ENCODE results near the gene FGD5. TPM values are rescaled to one million over a fixed set of nuclear protein-coding genes. Genes with fewer than 3 reads are reported as not detected.

Gene FGD5
- polyA plus RNA-seq, 1 donor (not counting 4 experiments of a cell fraction or from before 2014, with no cell fraction given): not detected

DNA sequence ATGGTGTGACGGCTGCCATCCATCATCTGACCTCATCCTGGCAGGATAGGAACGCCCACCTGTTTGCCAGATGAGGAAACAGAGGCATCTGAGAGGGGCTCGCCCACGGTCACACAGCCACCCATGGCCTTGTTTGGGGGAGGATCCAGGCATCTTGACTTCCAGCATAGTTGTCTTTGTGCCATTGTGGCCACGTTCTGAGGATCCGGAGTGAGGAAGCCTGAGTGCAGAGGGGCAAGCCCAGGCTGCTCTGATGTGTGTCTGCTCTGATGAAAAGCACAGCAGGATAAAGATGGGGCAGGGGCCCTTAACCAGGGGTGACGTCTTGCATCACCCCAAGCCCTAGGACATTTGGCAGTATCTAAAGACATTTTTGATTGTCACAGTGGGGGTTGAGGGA, 58.7 kb downstream of the FGD5 start:
- H3K36me3 ChIP-seq (ENCODE audit: control insufficient read depth in 2 of 2, extremely low read depth in 1 of 2, insufficient read depth in 2 of 2, low read length in 2 of 2): no peaks in the 10 kb centered on the region
- TF ChIP-seq EZH2 (IDR thresholded peaks at IDR 0.05; ENCODE audit: low read length) (no peak), CTCF (optimal IDR thresholded peaks at IDR 0.05 in 1 of 3, IDR thresholded peaks at IDR 0.05 in 1 of 3, conservative IDR thresholded peaks at IDR 0.05 in 1 of 3; ENCODE audit: extremely low read depth in 1 of 3, insufficient read depth in 2 of 3, low read length in 3 of 3) (no peak)
- peaks cover 10% of the 10 kb centered on the region for H3K27me3 ChIP-seq (ENCODE audit: control insufficient read depth, extremely low read depth, insufficient read depth, low read length)
- no peak overlapping the region for H3K4me3 ChIP-seq (ENCODE audit: control insufficient read depth in 2 of 3, extremely low read depth in 1 of 3, insufficient read depth in 2 of 3, low read depth in 1 of 3, low read length in 3 of 3)
- no peak overlapping the region for H3K9ac ChIP-seq (ENCODE audit: control insufficient read depth, extremely low read depth, insufficient read depth, low read length)
- no peaks in the 10 kb centered on the region for H3K4me1 ChIP-seq (ENCODE audit: control insufficient read depth, extremely low read depth, insufficient read depth, low read length)
- no peaks in the 10 kb centered on the region for H3K9me3 ChIP-seq (ENCODE audit: control insufficient read depth, low read depth, low read length)
- no peaks in the 10 kb centered on the region for H3K9me1 ChIP-seq (ENCODE audit: control insufficient read depth, extremely low read depth, insufficient read depth, low read length)
- no peak overlapping the region for H3K27ac ChIP-seq (ENCODE audit: control insufficient read depth, insufficient read depth, low read length)
- H3K79me2 ChIP-seq (ENCODE audit: control insufficient read depth, insufficient read depth, low read length): no peaks in the 10 kb centered on the region
- DNase-seq (ENCODE audit: low read depth, low spot score): no peak
- no peak overlapping the region for H3K4me2 ChIP-seq (ENCODE audit: control insufficient read depth, extremely low read depth, insufficient read depth, low read depth, low read length)
- dilution Hi-C loops (cut with MboI; ENCODE audit: extremely low pct_ligation_motif_present, low sequenced_read_pairs): no loop called here
- no peak overlapping the region for H2AFZ ChIP-seq (ENCODE audit: control insufficient read depth, low read length)
- FAIRE-seq: no peak
- H4K20me1 ChIP-seq (ENCODE audit: control insufficient read depth, extremely low read depth, insufficient read depth, low read length): no peaks in the 10 kb centered on the region

DNA sequence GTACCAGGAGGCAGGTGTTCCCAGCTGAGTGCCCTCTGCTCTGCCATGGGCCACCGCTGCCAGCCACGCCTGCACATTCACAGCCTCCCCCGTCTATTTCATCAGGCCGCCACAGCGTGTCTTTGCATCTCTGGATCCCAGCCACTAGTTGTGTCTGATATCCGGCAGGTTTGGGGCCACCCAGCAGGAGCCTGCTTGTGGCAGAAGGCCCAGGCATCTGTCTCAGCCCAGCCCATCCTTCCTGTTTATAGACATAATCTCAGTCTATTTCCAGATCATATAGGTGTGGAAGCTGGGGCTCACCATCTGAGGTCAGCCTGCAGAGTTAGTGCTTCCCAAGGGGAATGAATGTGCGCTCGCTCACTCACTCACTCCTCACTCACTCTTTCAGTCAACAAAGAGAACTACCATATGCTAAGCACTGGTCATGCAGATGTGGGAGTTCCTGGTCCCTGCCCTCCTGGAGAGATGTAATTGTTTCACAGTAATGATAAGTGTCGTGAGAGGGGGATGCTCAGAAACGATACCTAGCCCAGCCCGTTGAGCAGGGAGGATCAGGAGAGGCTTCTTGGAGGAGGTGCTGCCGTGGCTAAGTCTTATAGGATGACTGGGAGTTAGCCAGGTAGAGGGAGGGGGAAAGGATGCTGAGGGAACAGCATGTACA, 60.6 kb downstream of the FGD5 start:
- H3K4me3 ChIP-seq (ENCODE audit: control insufficient read depth in 2 of 3, extremely low read depth in 1 of 3, insufficient read depth in 2 of 3, low read depth in 1 of 3, low read length in 3 of 3): no peak overlapping the region
- no peak overlapping the region for H2AFZ ChIP-seq (ENCODE audit: control insufficient read depth, low read length)
- no peak overlapping the region for H3K9ac ChIP-seq (ENCODE audit: control insufficient read depth, extremely low read depth, insufficient read depth, low read length)
- no peak for FAIRE-seq
- no peak overlapping the region for H3K27ac ChIP-seq (ENCODE audit: control insufficient read depth, insufficient read depth, low read length)
- dilution Hi-C loops (cut with MboI; ENCODE audit: extremely low pct_ligation_motif_present, low sequenced_read_pairs): no loop called here
- no peaks in the 10 kb centered on the region for H3K4me1 ChIP-seq (ENCODE audit: control insufficient read depth, extremely low read depth, insufficient read depth, low read length)
- no peaks in the 10 kb centered on the region for H3K36me3 ChIP-seq (ENCODE audit: control insufficient read depth in 2 of 2, extremely low read depth in 1 of 2, insufficient read depth in 2 of 2, low read length in 2 of 2)
- no peaks in the 10 kb centered on the region for H3K9me3 ChIP-seq (ENCODE audit: control insufficient read depth, low read depth, low read length)
- no peaks in the 10 kb centered on the region for H3K79me2 ChIP-seq (ENCODE audit: control insufficient read depth, insufficient read depth, low read length)
- H3K4me2 ChIP-seq (ENCODE audit: control insufficient read depth, extremely low read depth, insufficient read depth, low read depth, low read length): no peak overlapping the region
- H4K20me1 ChIP-seq (ENCODE audit: control insufficient read depth, extremely low read depth, insufficient read depth, low read length): no peaks in the 10 kb centered on the region
- DNase-seq (ENCODE audit: low read depth, low spot score): no peak
- no peak for TF ChIP-seq EZH2 (IDR thresholded peaks at IDR 0.05; ENCODE audit: low read length)
- TF ChIP-seq CTCF (optimal IDR thresholded peaks at IDR 0.05 in 1 of 3, IDR thresholded peaks at IDR 0.05 in 1 of 3, conservative IDR thresholded peaks at IDR 0.05 in 1 of 3; ENCODE audit: extremely low read depth in 1 of 3, insufficient read depth in 2 of 3, low read length in 3 of 3): no peak
- no peaks in the 10 kb centered on the region for H3K9me1 ChIP-seq (ENCODE audit: control insufficient read depth, extremely low read depth, insufficient read depth, low read length)
- H3K27me3 ChIP-seq (ENCODE audit: control insufficient read depth, extremely low read depth, insufficient read depth, low read length): peaks cover 10% of the 10 kb centered on the region

Data from keratinocyte (primary cell).